Mesendoderm (in vitro differentiated cells): ENCODE measurements around the gene LAMTOR1.
"Not testable (repeated sequence)": the region's sequence is repeated elsewhere in the genome, so short reads cannot be mapped to it uniquely, and the experiment has no call there.

Experiments used
- DNase-seq: peaks from one replicate; pipeline ENCODE4 v3.0.0; 2013
- H2AK5ac ChIP-seq: 2 replicates; pipeline ENCODE4 v1.6.1; 2013; ENCODE audit warnings: low read length, inconsistent platforms
- H2BK120ac ChIP-seq: 2 replicates; pipeline ENCODE4 v1.6.1; 2013; ENCODE audit warnings: low read depth, mild to moderate bottlenecking, low read length, moderate library complexity, mixed read lengths
- H2BK15ac ChIP-seq: replicated peaks from 2 replicates; pipeline ENCODE4 v1.6.1; 2013; ENCODE audit warnings: low read depth, mild to moderate bottlenecking, moderate library complexity
- H2BK5ac ChIP-seq: 2 replicates; pipeline ENCODE4 v1.6.1; 2013; ENCODE audit warnings: low read length, inconsistent platforms
- H3K18ac ChIP-seq: 2 replicates; pipeline ENCODE4 v1.6.1; 2013; ENCODE audit warnings: mild to moderate bottlenecking, low read length, mixed read lengths
- H3K23ac ChIP-seq: one replicate; pipeline ENCODE4 v1.6.1; 2013; ENCODE audit warnings: low read length
- H3K27ac ChIP-seq: 2 replicates; pipeline ENCODE4 v1.5.1; 2013; ENCODE audit warnings: low read depth, mild to moderate bottlenecking, inconsistent platforms, low read length, moderate library complexity
- H3K27me3 ChIP-seq: 2 replicates; pipeline ENCODE4 v1.6.1; 2013; ENCODE audit warnings: low read length, control low read depth, mild to moderate bottlenecking, inconsistent platforms; ENCODE audit not compliant: insufficient read depth, poor library complexity
- H3K36me3 ChIP-seq: 2 replicates; pipeline ENCODE4 v1.6.1; 2013; ENCODE audit warnings: low read length, inconsistent platforms; ENCODE audit not compliant: control insufficient read depth, insufficient read depth
- H3K4ac ChIP-seq: one replicate; pipeline ENCODE4 v1.6.1; 2013; ENCODE audit warnings: low read depth, mild to moderate bottlenecking, low read length, moderate library complexity
- H3K4me1 ChIP-seq: 2 replicates; pipeline ENCODE4 v1.6.1; 2013; ENCODE audit warnings: low read depth, low read length, inconsistent platforms; ENCODE audit not compliant: control insufficient read depth
- H3K4me2 ChIP-seq: 2 replicates; pipeline ENCODE4 v1.6.1; 2013; ENCODE audit warnings: low read length
- H3K4me3 ChIP-seq: 2 replicates; pipeline ENCODE4 v1.5.1; 2013; ENCODE audit warnings: mild to moderate bottlenecking, low read length
- H3K56ac ChIP-seq: one replicate; pipeline ENCODE4 v1.6.1; 2013; ENCODE audit warnings: low read length
- H3K79me1 ChIP-seq: 2 replicates; pipeline ENCODE4 v1.6.1; 2013; ENCODE audit warnings: low read length, inconsistent platforms
- H3K79me2 ChIP-seq: 2 replicates; pipeline ENCODE4 v1.6.1; 2013; ENCODE audit warnings: mild to moderate bottlenecking, low read length; ENCODE audit not compliant: control insufficient read depth, insufficient read depth
- H3K9ac ChIP-seq: 2 replicates; pipeline ENCODE4 v1.6.1; 2013; ENCODE audit warnings: low read length, inconsistent platforms
- H4K5ac ChIP-seq: one replicate; pipeline ENCODE4 v1.6.1; 2013; ENCODE audit warnings: low read length
- H4K8ac ChIP-seq: one replicate; pipeline ENCODE4 v1.6.1; 2013; ENCODE audit warnings: low read depth, mild to moderate bottlenecking, control low read depth, low read length, moderate library complexity
- WGBS: extraction: QIAGEN DNeasy Blood & Tissue Kit; methylation state at CpG from one replicate; pipeline ENCODE4 v1.1.7; 2013; ENCODE audit warnings: low lambda C conversion rate, missing lambda C conversion rate; ENCODE audit not compliant: insufficient coverage; ENCODE audit errors: extremely low coverage; 5-methylcytosine and 5-hydroxymethylcytosine counted together

The LAMTOR1 gene

DNA sequence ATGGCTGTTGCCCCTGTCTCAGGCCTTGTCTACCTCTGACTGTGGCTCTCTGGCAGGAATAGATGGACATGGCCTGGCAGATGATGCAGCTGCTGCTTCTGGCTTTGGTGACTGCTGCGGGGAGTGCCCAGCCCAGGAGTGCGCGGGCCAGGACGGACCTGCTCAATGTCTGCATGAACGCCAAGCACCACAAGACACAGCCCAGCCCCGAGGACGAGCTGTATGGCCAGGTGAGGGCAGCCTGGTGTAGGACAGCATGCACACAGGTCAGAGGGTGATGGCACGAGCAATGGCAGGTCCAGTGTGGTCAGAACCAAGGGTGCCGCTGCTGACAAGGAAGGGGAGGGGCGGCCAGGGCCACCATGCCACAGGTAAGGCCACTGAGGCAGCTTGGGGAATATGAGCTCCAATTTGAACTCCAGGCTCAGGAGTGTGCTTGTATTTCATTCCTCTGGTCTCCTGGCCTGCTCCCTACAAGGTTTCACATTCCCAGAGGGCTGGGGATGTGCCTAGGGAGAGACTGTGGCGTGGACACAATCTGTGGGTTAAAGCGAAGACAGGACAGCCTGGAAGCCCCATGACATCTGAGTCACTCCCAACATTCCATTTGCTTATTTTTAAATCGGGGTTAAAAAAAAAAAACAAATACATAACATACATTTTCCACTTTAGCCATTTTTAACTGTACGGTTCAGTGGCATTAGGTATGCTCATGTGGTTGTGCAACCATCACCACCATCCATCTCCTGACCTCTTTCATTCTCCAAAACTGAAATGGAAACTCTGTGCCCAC, 33.0 kb upstream of the LAMTOR1 start:
- no peak for DNase-seq
- H3K36me3 ChIP-seq = no peaks in the 10 kb centered on the region
- no peak overlapping the region for H2BK120ac ChIP-seq
- H3K79me1 ChIP-seq = no peaks in the 10 kb centered on the region
- H3K18ac ChIP-seq = no peak overlapping the region
- no peak overlapping the region for H3K9ac ChIP-seq
- H3K56ac ChIP-seq = no peak overlapping the region
- H3K4me1 ChIP-seq = no peaks in the 10 kb centered on the region
- H2AK5ac ChIP-seq = no peak overlapping the region
- no peak overlapping the region for H4K5ac ChIP-seq
- H2BK5ac ChIP-seq = no peak overlapping the region
- H3K27ac ChIP-seq = no peak overlapping the region
- H2BK15ac ChIP-seq = no peak overlapping the region
- no peak overlapping the region for H3K4ac ChIP-seq
- H3K23ac ChIP-seq = no peak overlapping the region
- H4K8ac ChIP-seq = no peak overlapping the region
- H3K4me3 ChIP-seq = no peak overlapping the region
- no CpG with 5 or more reads among the region's 14 CpGs for WGBS
- no peaks in the 10 kb centered on the region for H3K27me3 ChIP-seq
- no peak overlapping the region for H3K4me2 ChIP-seq
- H3K79me2 ChIP-seq = no peaks in the 10 kb centered on the region

DNA sequence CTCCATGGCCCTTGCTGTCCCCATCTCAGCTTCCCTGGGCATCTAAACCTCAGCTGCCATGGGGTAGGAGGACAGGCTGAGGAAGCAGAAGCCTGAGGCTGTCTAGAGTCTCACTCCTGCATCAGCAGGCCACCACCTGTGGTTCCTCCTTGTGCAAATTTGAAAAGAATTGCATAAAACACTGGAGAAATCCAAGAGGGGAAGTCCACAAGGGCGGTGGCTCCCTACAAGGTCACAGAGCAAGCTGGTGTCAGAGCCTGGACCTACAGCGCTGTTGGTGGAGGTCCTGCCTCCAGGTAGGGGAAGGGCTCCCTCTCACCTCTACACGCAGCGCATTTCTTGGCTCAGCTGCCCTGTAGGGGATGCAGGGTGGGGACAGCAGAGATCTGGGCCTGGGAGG, 32.4 kb upstream of the LAMTOR1 start, which contains the start of gene FOLR3:
FOLR3 (plus strand) TSS at position 253 of the 400 bp plus-strand sequence. CDS start 228 bp downstream, outside the sequence.
- not testable (repeated sequence) for H3K4me3 ChIP-seq, DNase-seq, H4K5ac ChIP-seq, H4K8ac ChIP-seq, H3K79me1 ChIP-seq, H3K79me2 ChIP-seq, H3K23ac ChIP-seq, H3K36me3 ChIP-seq, H2BK5ac ChIP-seq, H3K4me2 ChIP-seq, H3K18ac ChIP-seq, H2BK15ac ChIP-seq, H3K56ac ChIP-seq, H3K27ac ChIP-seq, H3K4me1 ChIP-seq, H3K27me3 ChIP-seq, H3K9ac ChIP-seq, H2BK120ac ChIP-seq, H3K4ac ChIP-seq, H2AK5ac ChIP-seq
- no CpG with 5 or more reads among the region's 4 CpGs for WGBS

DNA sequence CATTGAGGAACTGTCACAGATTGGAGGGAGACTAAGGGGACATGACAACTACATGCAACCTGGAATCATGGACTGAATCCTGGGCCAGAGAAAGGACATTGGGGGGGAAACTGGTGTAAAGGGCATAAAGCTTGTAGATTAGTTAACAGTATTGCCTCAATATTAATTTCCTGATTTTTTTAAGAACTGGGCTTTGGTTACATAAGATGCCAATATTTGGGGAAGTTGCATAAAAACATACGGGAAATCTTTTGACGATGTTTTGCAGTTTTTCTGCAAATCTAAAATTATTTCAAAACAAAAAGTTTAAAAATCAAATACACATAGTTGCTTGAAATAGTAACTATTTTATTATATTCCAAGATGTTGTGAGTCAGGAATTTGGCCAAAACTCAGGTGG, 29.5 kb upstream of the LAMTOR1 start:
- H3K18ac ChIP-seq = no peak overlapping the region
- H3K27me3 ChIP-seq = no peaks in the 10 kb centered on the region
- no peak overlapping the region for H2AK5ac ChIP-seq
- no peak overlapping the region for H4K5ac ChIP-seq
- no peaks in the 10 kb centered on the region for H3K79me2 ChIP-seq
- DNase-seq = no peak
- no peaks in the 10 kb centered on the region for H3K36me3 ChIP-seq
- no CpG with 5 or more reads among the region's 2 CpGs for WGBS
- no peak overlapping the region for H3K23ac ChIP-seq
- no peaks in the 10 kb centered on the region for H3K4me1 ChIP-seq
- H3K4me2 ChIP-seq = no peak overlapping the region
- H3K4ac ChIP-seq = no peak overlapping the region
- H3K79me1 ChIP-seq = no peaks in the 10 kb centered on the region
- no peak overlapping the region for H4K8ac ChIP-seq
- H3K4me3 ChIP-seq = no peak overlapping the region
- H2BK120ac ChIP-seq = no peak overlapping the region
- H2BK15ac ChIP-seq = no peak overlapping the region
- no peak overlapping the region for H3K27ac ChIP-seq
- H3K9ac ChIP-seq = no peak overlapping the region
- H3K56ac ChIP-seq = no peak overlapping the region
- no peak overlapping the region for H2BK5ac ChIP-seq

DNA sequence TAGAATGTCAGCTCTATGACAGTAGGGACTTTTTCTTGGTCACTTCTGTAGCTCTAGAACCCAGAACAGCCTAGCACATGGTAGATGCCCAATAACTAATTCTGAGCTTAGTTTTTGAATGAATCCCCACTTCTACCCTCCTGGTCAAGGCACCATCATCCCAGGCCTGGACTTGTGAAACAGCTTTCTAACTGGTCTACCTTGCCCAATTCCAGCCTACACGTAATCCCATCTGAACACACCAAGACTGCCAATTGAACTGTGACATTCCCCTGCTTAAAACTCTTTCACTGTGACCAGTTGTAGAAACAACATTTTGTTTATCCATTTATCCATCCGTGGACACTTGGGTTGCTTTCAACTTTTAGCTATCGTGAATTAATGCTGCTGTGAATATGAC, 26.3 kb upstream of the LAMTOR1 start:
- no peak overlapping the region for H2BK5ac ChIP-seq

DNA sequence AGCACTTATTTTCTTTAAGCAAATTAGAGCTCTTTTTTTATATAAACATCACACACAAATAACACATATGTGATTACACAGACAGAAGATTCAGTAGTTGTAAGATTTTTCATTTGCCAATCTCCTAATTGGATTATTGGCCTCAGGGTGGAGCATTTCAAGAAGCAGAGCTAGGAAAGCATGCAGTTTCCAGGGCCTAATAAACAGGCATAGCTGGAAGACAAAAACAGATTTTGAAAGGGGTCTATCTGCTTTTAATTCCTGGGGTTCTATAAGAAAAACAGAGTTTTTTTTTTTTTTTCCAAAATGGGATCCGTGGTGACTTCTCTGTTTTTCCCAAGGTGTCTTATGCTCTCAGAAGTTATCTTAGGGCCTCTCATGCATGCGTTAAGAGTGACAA, 24.8 kb upstream of the LAMTOR1 start:
- Histone ChIP-seq H2BK5ac (no peak overlapping the region), H3K27me3 (no peaks in the 10 kb centered on the region), H3K18ac (no peak overlapping the region), H3K56ac (no peak overlapping the region), H3K23ac (no peak overlapping the region), H2BK120ac (no peak overlapping the region), H3K4me1 (no peaks in the 10 kb centered on the region), H3K4me3 (no peak overlapping the region), H3K4me2 (no peak overlapping the region), H3K36me3 (no peaks in the 10 kb centered on the region), H2AK5ac (no peak overlapping the region), H3K79me2 (no peaks in the 10 kb centered on the region), H3K79me1 (no peaks in the 10 kb centered on the region), H4K8ac (no peak overlapping the region), H3K4ac (no peak overlapping the region), H3K27ac (no peak overlapping the region), H3K9ac (no peak overlapping the region), H2BK15ac (no peak overlapping the region), H4K5ac (no peak overlapping the region)
- no peak for DNase-seq
- no CpG with 5 or more reads among the region's 2 CpGs for WGBS

More for the DNA sequence above, 26.3 kb upstream of the LAMTOR1 start:
- Histone ChIP-seq H3K18ac (no peak overlapping the region), H3K4ac (no peak overlapping the region), H4K8ac (no peak overlapping the region), H3K79me2 (no peaks in the 10 kb centered on the region), H3K4me3 (no peak overlapping the region), H2BK120ac (no peak overlapping the region), H3K27ac (no peak overlapping the region), H3K4me2 (no peak overlapping the region), H3K9ac (no peak overlapping the region), H3K23ac (no peak overlapping the region), H3K4me1 (no peaks in the 10 kb centered on the region), H2AK5ac (no peak overlapping the region), H3K36me3 (no peaks in the 10 kb centered on the region), H3K56ac (no peak overlapping the region), H2BK15ac (no peak overlapping the region), H3K79me1 (no peaks in the 10 kb centered on the region), H3K27me3 (no peaks in the 10 kb centered on the region), H4K5ac (no peak overlapping the region)
- DNase-seq = no peak
- WGBS = no CpG with 5 or more reads among the region's 3 CpGs

DNA sequence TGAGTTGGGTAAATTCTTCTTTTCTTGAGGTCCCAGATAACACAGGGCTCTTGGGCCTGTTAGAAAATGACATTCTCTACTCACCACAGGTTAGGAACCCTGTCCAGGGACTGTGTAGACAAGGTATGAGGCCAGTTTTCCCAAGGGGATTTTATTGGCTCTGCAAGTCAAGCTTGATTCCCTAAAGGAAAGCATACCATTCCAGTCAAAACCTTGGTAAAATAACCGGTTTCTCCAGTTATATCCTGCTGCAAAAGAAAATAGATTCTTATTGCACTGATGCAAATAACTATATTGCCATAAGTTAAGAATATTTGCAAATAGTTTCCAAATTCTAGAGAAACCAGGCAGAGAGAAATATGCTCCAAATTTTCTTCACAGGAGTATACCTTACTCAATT, 22.9 kb upstream of the LAMTOR1 start:
- Histone ChIP-seq H4K5ac (no peak overlapping the region), H3K9ac (no peak overlapping the region), H3K36me3 (no peaks in the 10 kb centered on the region), H3K4me3 (no peak overlapping the region), H3K27ac (no peak overlapping the region), H3K4ac (no peak overlapping the region), H3K4me2 (no peak overlapping the region), H3K27me3 (no peaks in the 10 kb centered on the region), H2AK5ac (no peak overlapping the region), H3K4me1 (no peaks in the 10 kb centered on the region), H2BK120ac (no peak overlapping the region), H3K23ac (no peak overlapping the region), H2BK15ac (no peak overlapping the region), H4K8ac (no peak overlapping the region), H3K18ac (no peak overlapping the region), H3K79me1 (no peaks in the 10 kb centered on the region), H2BK5ac (no peak overlapping the region), H3K56ac (no peak overlapping the region), H3K79me2 (no peaks in the 10 kb centered on the region)
- no peak for DNase-seq
- WGBS = no CpG with 5 or more reads among the region's 1 CpG
